PC-3 (cell line): ENCODE data around the gene TIMMDC1.

ENCODE experiments used
- CTCF ChIP-seq: fragments of 300-600 bp; sonication (generic); conservative IDR thresholded peaks from 2 replicates; pipeline ENCODE4 v1.5.1; 2017; ENCODE audit warnings: antibody characterized with exemption, low read depth, mild to moderate bottlenecking, low read length
- EZH2 ChIP-seq: fragments of 300-600 bp; sonication (generic); IDR thresholded peaks from one replicate; pipeline ENCODE4 v1.6.1; 2017; ENCODE audit warnings: antibody characterized with exemption, mild to moderate bottlenecking, low read length; ENCODE audit not compliant: unreplicated experiment

DNA sequence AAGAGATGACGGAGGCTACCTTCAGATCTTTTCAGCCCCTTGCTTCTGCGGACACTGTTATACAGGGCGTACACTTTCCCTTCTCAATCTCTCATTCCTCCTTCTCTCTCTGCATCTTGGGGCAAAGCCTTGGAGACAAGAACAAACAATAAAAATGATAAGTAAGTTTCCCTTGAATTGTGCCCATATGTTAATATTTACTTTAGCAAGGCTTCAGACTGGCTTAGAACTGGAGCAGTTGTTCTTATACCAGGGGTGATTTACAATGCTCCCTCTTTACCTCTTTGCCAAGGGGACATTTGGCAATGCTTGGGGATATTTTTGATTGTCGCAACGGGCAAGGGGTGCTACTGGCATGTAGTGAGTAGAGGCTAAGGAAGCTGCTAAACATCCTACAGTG is 29.4 kb downstream of the TIMMDC1 start:
- TF ChIP-seq CTCF, result no peak
- no peak for TF ChIP-seq EZH2
